Measurements from ENCODE around the gene OGDHL. TPM values are rescaled to one million over a fixed set of nuclear protein-coding genes. Genes with fewer than 3 reads are reported as not detected.
"Not testable (repeated sequence)": the region's sequence is repeated elsewhere in the genome, so short reads cannot be mapped to it uniquely, and the experiment has no call there.

Gene OGDHL
- polyA plus RNA-seq, 1 donor = 0.66 TPM

GRCh38 chr10:49739426-49739825 lies 22.7 kb downstream of the OGDHL start:
- no peak for DNase-seq (ENCODE audit: low read depth)

GRCh38 chr10:49738616-49739360 lies 23.3 kb downstream of the OGDHL start:
- DNase-seq (ENCODE audit: low read depth) = no peak

DNA sequence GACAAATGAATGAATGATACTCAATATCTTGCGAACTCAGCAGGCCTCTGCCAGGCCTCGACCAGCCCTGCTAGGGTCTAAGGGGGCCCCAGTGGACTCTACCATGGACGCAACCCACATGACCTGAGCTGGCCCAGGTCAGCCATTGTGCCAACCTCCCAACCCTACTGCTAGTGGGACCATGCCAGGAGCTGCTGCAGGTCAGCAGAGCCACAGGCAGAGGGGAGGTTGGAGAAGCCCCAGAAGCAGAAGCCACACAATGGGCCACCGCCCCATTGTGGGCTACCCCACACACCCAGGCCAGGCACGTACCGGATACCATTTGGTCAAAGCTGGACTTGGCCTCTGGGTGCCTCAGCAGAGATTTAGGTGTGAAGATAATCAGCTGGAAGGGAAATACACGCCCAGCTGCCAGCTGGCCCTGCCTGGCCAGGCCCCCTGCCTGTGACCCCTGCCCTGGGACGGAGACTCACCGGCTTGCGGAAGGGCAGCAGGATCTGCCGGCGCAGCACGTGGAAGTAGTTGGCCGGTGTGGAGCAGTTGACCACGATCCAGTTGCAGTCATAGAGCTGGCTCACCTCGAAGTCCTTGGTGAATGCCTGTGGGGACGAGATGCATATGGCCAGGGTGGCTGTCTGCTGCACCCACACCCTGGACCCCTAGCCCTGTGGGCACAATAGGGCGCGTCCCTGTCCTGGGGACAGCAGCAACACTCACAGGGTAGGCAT lies 24.5 kb downstream of the OGDHL start:
- no peak for DNase-seq (ENCODE audit: low read depth)

GRCh38 chr10:49736564-49737113 lies 25.5 kb downstream of the OGDHL start:
- no peak for DNase-seq (ENCODE audit: low read depth)

GRCh38 chr10:49735848-49736563 lies 26.1 kb downstream of the OGDHL start:
- DNase-seq (ENCODE audit: low read depth) = no peak

GRCh38 chr10:49735161-49735560 lies 27.0 kb downstream of the OGDHL start:
- no peak for DNase-seq (ENCODE audit: low read depth)

DNA sequence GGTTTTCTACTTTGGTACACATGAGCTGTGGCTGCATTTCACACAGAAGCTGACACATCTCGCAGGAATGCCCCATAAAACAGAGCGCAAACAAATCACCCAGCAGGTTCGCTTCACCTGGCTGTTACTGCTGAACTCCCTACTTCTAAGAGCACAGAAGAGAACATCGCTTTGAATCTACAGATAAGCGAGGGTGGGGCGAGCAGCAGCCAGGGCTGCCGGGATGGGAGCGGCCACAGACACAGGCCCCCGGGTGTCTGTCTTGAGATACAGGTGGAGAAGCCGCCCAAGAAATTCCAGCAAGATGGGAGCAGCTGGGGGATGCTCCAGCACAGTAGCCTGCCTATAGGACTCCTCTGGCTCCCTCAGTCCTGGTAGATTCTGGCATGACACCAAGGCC lies 27.4 kb downstream of the OGDHL start:
- DNase-seq (ENCODE audit: low read depth) = no peak

GRCh38 chr10:49733866-49734265 lies 28.3 kb downstream of the OGDHL start:
- no peak for DNase-seq (ENCODE audit: low read depth)

- DNase-seq (ENCODE audit: low read depth) = no peak
These were observed 35.5 kb downstream of the OGDHL start for GRCh38 chr10:49726593-49726992.

DNA sequence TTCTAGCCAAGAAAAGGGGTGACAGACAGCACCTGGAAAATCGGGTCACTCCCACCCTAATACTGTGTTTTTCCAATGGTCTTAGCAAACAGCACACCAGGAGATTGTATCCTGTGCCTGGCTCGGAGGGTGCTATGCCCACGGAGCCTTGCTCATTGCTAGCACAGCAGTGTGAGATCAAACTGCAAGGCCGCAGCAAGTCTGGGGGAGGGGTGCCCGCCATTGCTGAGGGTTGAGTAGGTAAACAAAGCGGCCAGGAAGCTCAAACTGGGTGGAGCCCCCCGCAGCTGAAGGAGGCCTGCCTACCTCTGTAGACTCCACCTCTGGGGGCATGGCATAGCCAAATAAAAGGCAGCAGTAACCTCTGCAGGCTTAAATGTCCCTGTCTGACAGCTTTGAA lies 47.0 kb downstream of the OGDHL start:
- not testable (repeated sequence) for DNase-seq (ENCODE audit: low read depth)

DNA sequence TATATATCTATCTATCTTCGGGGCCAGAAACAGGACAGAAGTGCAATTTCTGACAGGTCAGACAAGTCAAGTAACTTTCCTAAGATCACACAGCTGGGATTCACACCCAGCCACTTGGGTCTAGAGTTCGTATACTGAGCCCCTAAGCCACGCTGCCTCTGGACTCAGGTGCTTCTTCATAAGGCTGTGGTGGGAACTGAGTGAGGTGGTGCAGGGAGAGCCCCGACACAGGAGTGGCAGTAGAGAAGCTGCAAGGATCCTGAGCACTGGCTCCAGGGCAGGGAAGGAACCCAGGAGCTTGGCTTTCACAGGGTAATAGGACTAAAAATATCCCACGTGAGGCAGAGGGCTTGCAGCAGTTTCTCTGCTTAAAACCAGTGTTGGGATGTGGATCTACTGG lies 48.9 kb downstream of the OGDHL start:
- DNase-seq (ENCODE audit: low read depth) = no peak

GRCh38 chr10:49711481-49711880 lies 50.6 kb downstream of the OGDHL start:
- no peak for DNase-seq (ENCODE audit: low read depth)

- no peak for DNase-seq (ENCODE audit: low read depth)
These were observed 51.2 kb downstream of the OGDHL start for GRCh38 chr10:49710966-49711365.

DNA sequence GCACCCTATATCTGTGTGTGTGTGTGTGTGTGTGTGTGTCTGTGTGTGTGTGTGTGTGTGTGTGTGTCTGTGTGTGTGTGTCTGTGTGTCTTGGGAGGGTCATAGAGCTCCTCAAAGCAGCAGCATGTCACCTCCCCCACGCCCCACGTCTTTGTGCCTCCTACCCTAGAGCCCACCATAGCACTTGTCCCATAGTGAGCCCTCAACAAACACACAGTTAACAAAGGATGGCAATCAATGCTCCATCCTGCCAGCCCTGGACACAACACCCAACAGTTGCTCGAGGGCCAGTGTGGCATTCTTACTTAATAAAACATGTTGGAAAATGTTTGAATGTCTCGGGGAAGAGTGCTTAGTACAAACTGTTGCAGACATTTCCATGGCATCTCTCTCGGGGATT lies 52.2 kb downstream of the OGDHL start:
- no peak for DNase-seq (ENCODE audit: low read depth)

DNA sequence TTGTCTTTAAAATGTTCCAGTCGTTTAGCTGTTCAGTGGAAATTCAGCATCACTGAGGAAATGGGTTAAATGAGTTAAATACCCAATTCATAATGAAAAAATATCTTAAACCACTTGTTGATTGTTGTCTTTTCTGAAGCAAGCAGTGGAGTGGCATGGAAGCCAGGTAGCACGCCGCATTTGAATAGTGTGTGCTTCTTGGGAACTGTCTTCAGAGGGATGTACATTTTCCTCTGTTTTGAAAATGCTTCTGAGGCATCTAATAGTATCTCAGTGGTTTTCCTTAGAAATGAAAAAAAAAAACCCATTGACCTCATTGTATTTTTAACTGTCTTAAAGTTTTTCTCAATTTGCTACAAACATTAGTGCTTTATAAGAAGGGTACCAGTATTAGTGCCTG lies 54.5 kb downstream of the OGDHL start:
- no peak for DNase-seq (ENCODE audit: low read depth)

DNA sequence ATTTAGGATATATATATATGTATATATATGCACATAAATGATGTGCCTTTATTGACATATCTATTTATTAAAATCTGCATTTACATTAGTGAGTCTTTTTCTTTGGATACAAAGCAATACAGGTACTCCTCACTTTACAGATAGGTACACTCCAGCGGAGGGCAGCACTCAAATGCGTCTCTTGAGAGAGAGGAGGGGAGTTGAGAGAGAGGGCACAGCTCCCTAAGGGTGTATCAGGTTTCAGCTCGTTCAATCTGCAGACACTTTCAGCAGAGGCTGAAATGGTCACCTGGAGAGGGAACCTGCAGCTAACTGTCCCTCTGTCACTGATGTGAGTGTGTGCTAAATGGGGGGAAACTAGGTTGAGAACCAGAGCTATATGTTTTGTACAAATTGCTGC lies 61.1 kb downstream of the OGDHL start:
- no peak for DNase-seq (ENCODE audit: low read depth)

GRCh38 chr10:49700211-49700610 lies 61.9 kb downstream of the OGDHL start:
- DNase-seq (ENCODE audit: low read depth) = no peak

DNA sequence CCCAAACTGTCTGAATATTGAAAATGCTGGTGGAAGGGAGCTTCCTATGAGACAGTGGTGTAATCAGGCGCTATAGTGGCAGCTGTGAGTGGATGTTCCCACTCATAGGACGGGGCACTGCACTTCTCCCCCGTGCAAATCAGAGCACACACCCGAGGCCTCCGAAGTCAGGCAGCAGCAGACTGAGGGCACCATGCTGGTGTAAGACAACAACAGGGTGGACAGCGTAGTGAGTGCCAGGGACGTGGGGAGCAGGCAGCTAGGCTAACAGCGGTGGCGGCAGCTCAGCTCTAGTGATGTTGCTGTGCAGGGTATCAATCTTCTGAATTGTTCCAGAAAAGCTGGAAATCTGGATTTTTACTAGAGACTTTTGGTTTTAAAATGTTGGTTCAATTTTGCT lies 63.4 kb downstream of the OGDHL start:
- DNase-seq (ENCODE audit: low read depth) = no peak

GRCh38 chr10:49696311-49696710 lies 65.8 kb downstream of the OGDHL start:
- no peak for DNase-seq (ENCODE audit: low read depth)

GRCh38 chr10:49694466-49694865 lies 67.7 kb downstream of the OGDHL start:
- no peak for DNase-seq (ENCODE audit: low read depth)

- DNase-seq (ENCODE audit: low read depth) = no peak
These were observed 70.5 kb downstream of the OGDHL start for GRCh38 chr10:49691588-49691987.

DNA sequence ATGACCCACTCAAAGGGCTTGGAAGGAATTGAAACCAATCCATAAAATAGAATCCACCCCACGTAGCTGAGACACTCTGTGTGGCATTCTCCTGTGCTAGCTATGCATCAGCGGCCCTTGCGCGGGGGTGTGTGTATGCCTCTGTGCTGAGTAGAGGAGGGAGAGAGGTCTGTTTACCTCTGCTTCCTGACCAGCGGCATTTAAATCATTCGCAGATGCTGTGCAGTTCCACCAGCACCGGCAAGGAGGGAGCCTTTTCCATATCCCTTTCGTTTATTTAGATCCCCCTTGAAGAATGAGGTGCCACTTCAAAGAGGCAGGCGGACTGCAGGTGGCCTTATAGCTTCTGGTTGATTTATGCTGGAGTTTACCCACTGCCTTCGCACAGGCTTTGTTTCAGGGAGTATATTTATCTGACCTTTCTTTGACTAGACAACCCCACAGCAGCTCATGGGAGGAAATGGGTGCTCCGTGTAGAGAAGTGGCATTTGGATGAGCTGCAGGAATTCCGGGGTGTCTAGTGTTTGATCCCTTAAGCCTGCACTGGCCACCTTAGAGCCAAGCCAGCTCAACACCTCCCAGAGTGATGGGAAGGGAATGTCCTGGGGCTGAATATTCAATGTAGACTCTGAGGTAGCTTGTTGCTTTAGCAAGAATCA lies 71.3 kb downstream of the OGDHL start:
- no peak for DNase-seq (ENCODE audit: low read depth)
